GF-D8 (cell line): ENCODE data around the gene ENG.

Experiments
- DNase-seq: peaks from one replicate; lab custom pipeline; 2025; lab: John Stamatoyannopoulos, UW

Gene ENG

DNA sequence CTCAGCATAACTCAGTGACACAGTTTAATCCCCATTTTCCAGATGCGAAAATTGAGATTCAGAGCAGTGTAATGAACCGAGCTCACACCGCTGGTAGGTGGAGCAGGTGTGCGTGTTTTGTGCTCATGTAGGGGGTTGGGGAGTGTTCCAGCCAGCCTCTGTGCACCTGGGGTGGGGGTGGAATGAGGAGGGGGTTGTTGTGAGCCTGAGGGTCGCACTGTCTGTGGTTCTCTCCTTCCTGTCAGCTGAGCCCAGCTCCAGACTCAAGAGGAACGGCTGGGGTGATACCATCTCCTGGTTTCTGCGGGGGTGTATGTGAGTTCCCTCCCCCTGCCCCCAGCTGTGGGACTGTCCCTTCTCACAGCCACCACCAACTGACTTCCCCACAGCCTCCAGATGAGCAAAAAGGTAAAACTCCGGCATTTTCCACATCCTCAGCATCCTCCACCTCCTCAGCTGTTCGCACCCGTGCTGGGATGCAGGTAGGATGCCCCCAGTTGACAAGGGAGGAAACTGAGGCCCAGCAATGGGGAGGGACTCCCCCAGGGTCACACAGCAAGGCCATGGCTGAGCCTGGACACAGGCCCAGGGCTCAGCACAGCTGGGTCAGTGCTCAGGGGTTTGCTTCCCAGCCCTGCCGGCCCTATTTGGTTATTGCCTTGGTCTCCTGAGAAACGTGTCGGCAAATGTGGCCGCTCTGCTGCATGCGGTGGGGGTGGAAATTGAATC lies 78.1 kb downstream of the ENG start:
- peak; percentile 66 for DNase-seq

GRCh38 chr9:127773981-127774380 lies 80.5 kb downstream of the ENG start:
- DNase-seq: no peak

DNA sequence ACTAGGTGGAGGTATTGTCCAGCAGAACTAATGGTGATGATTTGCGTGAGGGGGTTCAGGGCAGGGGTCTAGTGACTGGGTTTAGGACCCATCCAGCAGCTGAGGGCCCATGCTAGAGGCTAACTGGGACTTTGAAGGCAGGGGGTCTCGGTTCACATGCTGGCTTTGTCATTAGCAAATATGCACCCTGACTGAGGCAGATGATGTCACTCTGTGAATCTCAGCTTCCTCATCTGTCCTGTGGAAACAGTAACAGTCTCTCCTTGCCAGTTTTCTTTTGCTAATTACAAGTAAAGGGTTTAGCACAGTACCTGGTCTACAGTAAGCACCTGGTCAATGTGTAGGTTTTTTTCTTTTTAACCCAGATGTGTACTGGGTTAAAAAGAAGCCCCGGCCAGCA lies 81.2 kb downstream of the ENG start:
- no peak for DNase-seq

DNA sequence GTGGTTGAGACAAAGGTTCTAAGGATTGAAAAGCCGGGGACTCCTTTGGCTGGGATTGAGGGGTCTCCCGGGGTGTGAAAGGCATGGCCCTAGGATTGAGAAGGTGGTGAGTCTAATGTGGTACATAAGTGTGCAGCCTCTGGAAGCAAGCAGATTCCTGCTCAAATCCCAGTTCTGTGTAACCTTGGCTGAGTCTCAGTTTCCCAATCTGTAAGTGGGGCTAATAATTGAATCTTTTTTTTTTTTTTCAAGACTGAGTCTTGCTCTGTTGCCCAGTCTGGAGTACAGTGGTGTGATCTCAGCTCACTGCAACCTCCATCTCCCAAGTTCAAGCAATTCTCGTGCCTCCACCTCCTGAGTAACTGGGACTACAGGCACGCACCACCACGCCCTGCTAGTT lies 81.9 kb downstream of the ENG start:
- no peak for DNase-seq

DNA sequence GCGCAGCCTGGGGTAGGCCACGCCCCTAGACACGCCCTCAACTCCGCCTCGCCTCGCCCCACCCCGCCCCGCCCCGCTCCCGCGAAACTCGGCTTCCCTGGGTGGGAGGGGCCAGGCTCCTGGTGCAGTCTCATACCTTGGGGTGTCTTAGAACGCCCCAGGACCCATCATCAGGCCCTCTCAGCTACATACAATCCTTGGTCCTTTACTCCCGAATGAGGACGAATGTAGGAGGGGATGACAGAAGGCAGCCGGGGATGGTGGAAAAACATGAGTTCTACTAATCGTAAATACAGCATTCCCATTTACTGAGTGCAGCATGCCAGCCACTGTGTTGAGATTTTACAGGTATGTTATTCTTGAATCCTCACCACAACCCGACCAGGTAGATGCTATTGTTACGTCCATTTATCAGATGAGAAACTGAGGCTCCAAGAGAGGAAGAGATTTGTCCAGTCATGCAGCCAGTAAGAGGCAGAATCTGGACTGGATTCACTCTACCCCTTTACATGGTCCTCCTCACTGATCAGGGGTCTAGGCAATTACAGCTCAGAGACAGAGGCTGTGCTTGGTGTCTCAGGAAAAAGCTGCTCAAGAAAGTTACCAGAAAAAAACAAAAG lies 82.8 kb downstream of the ENG start:
- DNase-seq: no peak

DNA sequence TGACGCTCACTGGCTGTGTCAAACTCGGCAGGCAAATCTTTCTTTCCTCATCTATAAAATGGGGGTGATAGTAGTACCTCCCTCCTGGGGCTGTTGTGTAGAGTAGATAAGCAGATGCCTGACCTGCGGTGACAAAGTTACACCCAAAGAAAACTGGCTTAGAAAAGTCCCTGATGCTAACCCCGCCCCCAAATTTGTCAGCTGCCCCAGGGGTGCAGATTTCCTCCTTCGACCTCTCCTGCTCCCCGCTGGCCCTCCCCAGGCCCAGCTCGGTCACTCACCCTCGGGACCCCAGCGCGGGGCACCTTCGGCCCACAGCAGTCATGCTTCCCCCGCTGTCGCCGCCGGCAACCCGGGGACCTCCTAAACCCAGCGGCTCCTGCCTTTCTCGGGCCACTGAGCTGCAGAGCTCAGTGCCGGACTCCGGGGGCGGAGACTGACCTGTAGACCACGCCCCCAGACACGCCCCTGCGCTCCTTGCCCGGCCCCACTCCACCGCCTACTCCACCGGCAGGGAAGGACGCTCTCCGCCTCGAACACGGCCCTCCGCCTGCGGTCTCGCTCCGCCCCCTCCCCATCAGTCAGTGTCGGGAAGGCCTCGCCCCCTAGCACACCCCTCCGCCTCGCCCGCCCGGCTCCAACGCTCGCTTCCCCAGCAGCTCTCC lies 83.4 kb downstream of the ENG start:
- DNase-seq: peak; percentile 90

DNA sequence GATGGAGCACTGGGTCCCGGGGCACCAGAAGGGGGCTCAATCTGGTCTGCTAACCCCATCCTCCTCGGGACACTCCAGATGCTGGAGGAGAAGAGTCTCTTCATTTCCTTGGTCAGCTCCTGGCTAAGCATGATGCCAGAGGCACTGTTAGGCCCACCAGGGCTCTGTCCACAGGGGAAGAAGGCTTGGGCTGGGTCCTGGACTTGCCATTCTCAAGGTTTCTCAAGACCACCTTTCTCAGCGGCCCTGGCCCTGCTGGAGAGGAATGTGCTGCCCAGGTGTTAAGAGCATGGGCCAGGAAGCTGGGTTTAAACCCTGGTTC lies 83.9 kb downstream of the ENG start:
- DNase-seq: no peak

DNA sequence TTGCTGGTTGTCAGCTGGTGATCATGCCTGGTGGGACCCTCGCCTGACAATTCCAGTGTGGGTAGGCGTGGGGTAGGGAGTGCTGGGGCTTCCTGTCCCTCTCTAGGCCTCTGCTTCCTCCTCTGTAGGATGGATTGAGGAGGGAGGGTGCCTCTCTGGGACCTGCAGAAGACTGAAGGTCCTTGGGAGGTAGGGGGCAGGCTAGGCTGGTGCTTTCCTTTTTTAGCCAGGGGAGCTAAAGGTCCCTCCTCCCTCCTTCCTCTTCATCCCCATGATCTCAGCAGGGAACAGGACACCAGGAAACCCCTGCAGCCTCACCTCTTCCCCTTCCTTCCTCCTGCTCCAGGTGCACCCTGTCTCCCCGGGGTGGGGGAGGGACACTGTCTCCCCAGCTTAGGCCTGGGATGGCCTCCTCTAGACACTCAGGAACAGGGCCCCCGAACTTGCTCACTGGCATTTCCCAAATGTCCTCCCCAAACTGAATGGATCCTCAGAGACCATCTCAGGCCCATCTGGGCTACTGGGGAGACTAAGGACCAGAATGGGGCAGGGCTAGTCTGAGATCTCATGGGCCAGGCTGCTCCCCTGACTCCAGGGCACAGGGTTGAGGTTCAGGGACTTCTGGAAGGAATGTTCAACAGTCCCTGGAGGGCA lies 84.4 kb downstream of the ENG start:
- peak; percentile 45 for DNase-seq

- no peak for DNase-seq
Measured at GRCh38 chr9:127769101-127769500, 85.4 kb downstream of the ENG start.

DNA sequence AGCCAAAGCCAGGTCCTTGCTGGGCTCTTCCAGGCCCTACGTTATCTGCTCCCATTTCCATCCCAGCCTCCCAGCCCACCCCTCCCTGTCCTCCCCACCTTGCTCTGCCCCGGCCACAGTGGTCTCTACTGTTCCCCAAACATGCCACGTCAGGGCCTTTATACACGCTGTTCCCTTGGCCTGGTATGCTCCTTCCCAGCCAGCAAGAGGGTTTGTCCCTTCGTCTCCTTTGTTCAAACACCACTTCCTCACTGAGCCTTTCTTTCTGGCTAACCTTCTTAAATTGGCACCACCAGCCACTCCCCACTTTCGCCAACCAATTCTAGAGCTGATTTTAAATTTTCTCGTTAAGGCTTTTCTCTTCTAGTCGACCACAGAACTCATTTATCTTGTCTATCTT lies 85.8 kb downstream of the ENG start:
- no peak for DNase-seq

DNA sequence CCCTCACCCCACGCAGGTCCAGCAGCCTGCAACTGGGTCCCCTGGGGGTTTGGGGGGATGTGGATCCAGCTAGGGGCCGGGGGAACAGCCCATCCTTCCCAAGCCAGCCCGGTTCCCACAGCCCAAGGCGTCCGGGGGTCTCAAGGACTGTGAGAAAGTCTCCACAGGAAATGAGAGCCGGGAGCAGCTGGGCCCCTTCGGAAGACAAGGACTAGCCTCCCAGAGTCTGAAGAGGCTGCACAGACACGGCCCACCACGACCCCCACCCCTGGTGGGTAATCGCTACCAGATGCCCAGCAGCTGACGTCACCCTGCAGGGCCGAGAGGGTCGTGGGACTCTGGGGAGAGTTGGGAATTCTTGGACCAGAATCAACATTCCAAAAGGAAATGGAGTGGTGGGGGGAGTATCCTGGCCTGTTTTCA lies 86.5 kb downstream of the ENG start:
- DNase-seq: no peak

DNA sequence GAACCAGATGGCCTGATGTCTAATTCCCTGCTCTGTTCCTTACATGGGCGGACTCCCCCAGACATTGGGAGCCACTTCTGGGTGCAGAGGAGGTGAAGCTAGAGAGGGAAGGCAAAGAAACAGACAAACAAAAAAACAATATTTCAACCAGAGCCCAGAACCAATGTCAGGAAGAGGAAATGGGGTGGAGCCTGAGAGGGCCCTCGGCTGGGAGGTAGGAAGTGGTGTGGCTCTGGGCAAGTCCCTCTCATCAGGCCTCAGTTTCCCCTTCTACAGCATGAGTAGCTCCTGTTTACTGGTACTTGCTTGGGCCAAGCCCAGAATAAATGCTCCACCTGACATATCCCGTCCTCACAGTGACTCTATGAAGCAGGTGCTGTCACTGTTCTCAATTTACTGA lies 87.0 kb downstream of the ENG start:
- no peak for DNase-seq

DNA sequence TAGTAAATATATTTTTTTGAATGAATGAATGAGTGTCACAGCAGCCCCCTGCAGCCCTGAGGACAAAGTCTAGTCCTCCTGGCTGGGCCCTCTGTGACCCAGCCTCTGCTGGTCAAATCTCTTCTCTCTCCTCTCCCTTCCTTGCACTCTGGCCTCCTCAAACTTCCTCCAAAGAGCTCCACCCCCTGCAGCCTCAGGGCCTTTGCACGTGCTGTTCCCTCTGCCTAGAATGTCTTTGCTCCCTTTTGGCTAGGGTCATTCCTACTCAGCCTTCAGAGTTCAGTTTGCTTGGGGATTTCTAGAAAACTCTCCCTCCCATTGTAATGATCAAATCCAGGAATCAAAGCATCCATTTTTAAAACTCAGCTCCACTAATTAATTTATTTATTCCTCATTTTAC lies 89.0 kb downstream of the ENG start:
- DNase-seq: no peak
